ENCODE results near the gene TRMT10A. TPM values are rescaled to one million over a fixed set of nuclear protein-coding genes. Genes with fewer than 3 reads are reported as not detected.

Gene TRMT10A
- total and polyA plus RNA-seq, 2 experiments from 2014 or later: 4.7 to 5.3 TPM

- no peaks in the 10 kb centered on the region for H3K27me3 Mint-ChIP-seq (ENCODE audit: insufficient read depth, low read depth, poor library complexity)
- H3K36me3 Mint-ChIP-seq (ENCODE audit: low read depth): no peaks in the 10 kb centered on the region
- H3K36me3 ChIP-seq (ENCODE audit: insufficient read depth): no peaks in the 10 kb centered on the region
These were observed 14.9 kb upstream of the TRMT10A start for GRCh38 chr4:99578714-99579113.

More at GRCh38 chr4:99578714-99579113, 14.9 kb upstream of the TRMT10A start:
- Histone ChIP-seq H3K9me2 (ENCODE audit: insufficient read depth) (no peaks in the 10 kb centered on the region), H3F3A (replicated peaks; ENCODE audit: low read depth) (no peaks in the 10 kb centered on the region), H2AFZ (no peak overlapping the region), H3K4me2 (no peak overlapping the region), H4K20me1 (replicated peaks; ENCODE audit: insufficient read depth) (no peaks in the 10 kb centered on the region), H3K79me2 (replicated peaks; ENCODE audit: insufficient read depth) (no peaks in the 10 kb centered on the region), H3K4me3 (no peak overlapping the region), H3K27ac (ENCODE audit: low read depth) (no peak overlapping the region), H3K4me1 (ENCODE audit: insufficient read depth) (peaks cover 9% of the 10 kb centered on the region; the same call in 1 of the 2 replicates), H3K27me3 (ENCODE audit: insufficient read depth) (no peaks in the 10 kb centered on the region)
- DNase-seq (ENCODE audit: low spot score) (no peak), ATAC-seq (no peak)
- no peak overlapping the region for H3K27ac Mint-ChIP-seq
- no peaks in the 10 kb centered on the region for H3K9me3 Mint-ChIP-seq
- no peak overlapping the region for H3K4me3 Mint-ChIP-seq
- peaks cover 9% of the 10 kb centered on the region for H3K4me1 Mint-ChIP-seq
- TF ChIP-seq STAT1 (IDR thresholded peaks at IDR 0.05; ENCODE audit: unreplicated experiment) (no peak), POLR2AphosphoS5 (IDR thresholded peaks at IDR 0.05; ENCODE audit: low read depth) (no peak), CTCF (conservative IDR thresholded peaks at IDR 0.05; ENCODE audit: low read depth in 2 of 2) (no peak), NANOG (IDR thresholded peaks at IDR 0.05; ENCODE audit: borderline replicate concordance) (no peak), ZNF331 (CRISPR knock-in tag; IDR thresholded peaks at IDR 0.05; ENCODE audit: low read depth) (no peak), CREB1 (CRISPR knock-in tag; IDR thresholded peaks at IDR 0.05; ENCODE audit: low read depth) (no peak), REST (IDR thresholded peaks at IDR 0.05; ENCODE audit: unreplicated experiment) (no peak), ZNF114 (CRISPR knock-in tag; IDR thresholded peaks at IDR 0.05) (no peak), EZH2phosphoT487 (IDR thresholded peaks at IDR 0.05; ENCODE audit: unreplicated experiment) (no peak), ETS1 (IDR thresholded peaks at IDR 0.05) (no peak), JUNB (IDR thresholded peaks at IDR 0.05; ENCODE audit: unreplicated experiment) (no peak), ZNF462 (CRISPR knock-in tag; IDR thresholded peaks at IDR 0.05) (no peak), EZH2 (IDR thresholded peaks at IDR 0.05; ENCODE audit: low read depth, unreplicated experiment) (no peak)

Data from GM23338 (cell line).